GM12878 (cell line): ENCODE data around the gene PHKB.

Experiments used
- CBFB ChIP-seq: IDR thresholded peaks from 2 replicates; pipeline ENCODE4 v1.6.1; 2016; ENCODE audit warnings: antibody characterized with exemption, low read depth
- CTCF ChIP-seq, 3 experiments: IDR thresholded peaks in 2 of 3; conservative IDR thresholded peaks in 1 of 3; 2 replicates each; pipeline ENCODE4 v1.5.1; 2011; ENCODE audit warnings: low read depth in 3 of 3, low read length in 3 of 3, mild to moderate bottlenecking in 3 of 3, control low read depth in 2 of 3, moderate library complexity in 2 of 3, inconsistent platforms in 1 of 3, mixed read lengths in 1 of 3; ENCODE audit not compliant: control insufficient read depth in 2 of 3, insufficient read depth in 1 of 3; ENCODE audit errors: extremely low read depth in 1 of 3
- TAF1 ChIP-seq: IDR thresholded peaks from 2 replicates; pipeline ENCODE4 v1.6.1; 2011; ENCODE audit warnings: mild to moderate bottlenecking, low read depth, low read length, borderline replicate concordance
- TCF12 ChIP-seq: IDR thresholded peaks from 2 replicates; pipeline ENCODE4 v1.6.1; 2011; ENCODE audit warnings: low read depth, mild to moderate bottlenecking, low read length
- YBX1 ChIP-seq: fragments of 450-650 bp; IDR thresholded peaks from 2 replicates; pipeline ENCODE4 v1.6.1; 2016; ENCODE audit warnings: antibody characterized with exemption

GRCh38 chr16:47676635-47677177 is 215.6 kb downstream of the PHKB start:
- TF ChIP-seq TCF12 (no peak), YBX1 (no peak), CBFB (no peak), CTCF (IDR thresholded peaks at IDR 0.05 in 2 of 3, conservative IDR thresholded peaks at IDR 0.05 in 1 of 3; ENCODE audit: control insufficient read depth in 2 of 3, extremely low read depth in 1 of 3, insufficient read depth in 1 of 3, low read depth in 3 of 3, low read length in 3 of 3) (no peak), TAF1 (no peak)
